GM18519 (cell line): ENCODE results near the gene TIMMDC1.
A peak's percentile ranks its signal among the peaks of the same experiment; 100 is the strongest.

Experiments
- ATAC-seq: cut with Tn5 transposase; IDR thresholded peaks from one replicate; pipeline ENCODE4 v1.9.1; 2021; ENCODE audit warnings: mild to moderate bottlenecking, moderate library complexity; ENCODE audit not compliant: unreplicated experiment, low FRiP score

TIMMDC1 gene, protein sequence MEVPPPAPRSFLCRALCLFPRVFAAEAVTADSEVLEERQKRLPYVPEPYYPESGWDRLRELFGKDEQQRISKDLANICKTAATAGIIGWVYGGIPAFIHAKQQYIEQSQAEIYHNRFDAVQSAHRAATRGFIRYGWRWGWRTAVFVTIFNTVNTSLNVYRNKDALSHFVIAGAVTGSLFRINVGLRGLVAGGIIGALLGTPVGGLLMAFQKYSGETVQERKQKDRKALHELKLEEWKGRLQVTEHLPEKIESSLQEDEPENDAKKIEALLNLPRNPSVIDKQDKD

DNA sequence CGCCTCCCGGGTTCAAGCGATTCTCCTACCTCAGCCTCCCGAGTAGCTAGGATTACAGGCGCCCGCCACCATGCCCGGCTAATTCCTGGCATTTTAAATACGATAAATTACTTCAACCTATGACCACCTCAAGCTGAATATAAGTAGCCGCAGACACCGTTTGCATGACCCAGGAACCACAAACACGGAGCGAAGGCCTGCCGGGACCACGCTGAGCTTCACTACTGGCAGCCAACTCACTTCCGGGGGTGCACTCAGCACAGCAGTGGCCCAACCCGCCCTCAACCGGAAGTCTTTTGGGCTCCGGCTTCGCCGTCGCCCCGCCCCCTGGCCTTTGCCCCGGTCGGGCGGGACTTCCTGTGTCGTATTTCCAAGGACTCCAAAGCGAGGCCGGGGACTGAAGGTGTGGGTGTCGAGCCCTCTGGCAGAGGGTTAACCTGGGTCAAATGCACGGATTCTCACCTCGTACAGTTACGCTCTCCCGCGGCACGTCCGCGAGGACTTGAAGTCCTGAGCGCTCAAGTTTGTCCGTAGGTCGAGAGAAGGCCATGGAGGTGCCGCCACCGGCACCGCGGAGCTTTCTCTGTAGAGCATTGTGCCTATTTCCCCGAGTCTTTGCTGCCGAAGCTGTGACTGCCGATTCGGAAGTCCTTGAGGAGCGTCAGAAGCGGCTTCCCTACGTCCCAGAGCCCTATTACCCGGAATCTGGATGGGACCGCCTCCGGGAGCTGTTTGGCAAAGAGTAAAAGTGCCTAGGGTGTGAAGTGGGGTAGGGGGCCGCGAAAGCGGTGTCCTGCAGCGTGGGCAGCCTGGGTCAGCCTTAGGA lies at the start of gene TIMMDC1:
TIMMDC1 (plus strand) TSS at position 362 of the 826 bp plus-strand sequence; CDS start at position 549, 187 bp downstream.
- peak; percentile 94 for ATAC-seq

DNA sequence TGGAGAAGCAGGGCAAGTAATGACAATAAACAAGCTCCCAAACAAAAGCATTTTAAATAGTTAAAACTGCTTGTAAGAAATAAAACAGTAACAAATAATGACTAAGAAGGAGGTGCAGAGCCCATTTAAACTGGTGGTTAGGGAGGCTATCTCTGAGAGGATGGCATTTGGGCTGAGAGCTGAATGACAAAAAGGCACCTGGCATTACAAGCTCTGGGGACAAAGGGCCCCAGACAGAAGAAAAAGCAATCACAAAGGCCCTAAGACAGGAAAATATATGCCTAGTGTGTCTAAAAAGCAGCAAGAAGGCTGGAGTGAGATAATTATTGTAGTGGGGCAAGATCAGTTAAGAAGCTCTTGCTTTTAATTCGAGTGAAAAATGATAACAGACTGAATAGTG lies 44.5 kb upstream of the TIMMDC1 start:
- ATAC-seq: no peak

DNA sequence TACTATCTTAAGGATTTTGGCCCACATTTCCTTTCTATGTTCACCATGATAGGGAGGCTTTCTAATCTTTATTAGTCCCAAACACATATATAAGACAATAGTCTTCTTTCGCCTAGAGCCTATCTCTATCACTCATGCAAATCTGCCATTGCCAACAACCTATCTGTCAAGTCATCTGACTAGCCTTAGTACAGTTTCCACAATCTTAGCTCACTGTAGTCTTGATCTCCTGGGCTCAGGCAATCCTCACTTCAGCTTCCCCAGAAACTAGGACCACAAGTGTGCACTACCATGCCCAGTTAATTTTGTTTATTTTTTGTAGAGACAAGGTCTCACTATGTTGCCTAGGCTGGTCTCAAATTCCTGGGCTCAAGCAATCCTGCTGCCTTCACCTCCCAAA lies 41.9 kb upstream of the TIMMDC1 start:
- ATAC-seq: no peak

DNA sequence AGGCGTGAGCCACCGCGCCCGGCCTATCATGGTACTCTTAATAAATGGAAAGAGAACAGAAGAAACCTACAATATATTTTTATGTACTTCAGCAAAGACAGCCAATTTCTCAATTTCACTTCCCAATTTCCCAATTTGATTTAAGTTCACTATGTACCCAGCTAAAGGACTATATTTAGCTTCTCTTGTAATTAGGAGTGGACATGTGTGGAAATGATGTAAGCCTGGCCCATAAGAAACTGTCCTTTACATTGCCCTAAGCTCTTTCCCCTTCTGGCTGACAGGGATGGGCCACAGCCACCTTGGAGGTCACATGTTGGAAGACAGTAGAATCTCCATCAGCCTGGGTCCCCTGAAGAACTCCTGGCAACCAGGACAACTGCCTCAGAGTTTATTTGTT lies 41.1 kb upstream of the TIMMDC1 start:
- ATAC-seq: no peak

DNA sequence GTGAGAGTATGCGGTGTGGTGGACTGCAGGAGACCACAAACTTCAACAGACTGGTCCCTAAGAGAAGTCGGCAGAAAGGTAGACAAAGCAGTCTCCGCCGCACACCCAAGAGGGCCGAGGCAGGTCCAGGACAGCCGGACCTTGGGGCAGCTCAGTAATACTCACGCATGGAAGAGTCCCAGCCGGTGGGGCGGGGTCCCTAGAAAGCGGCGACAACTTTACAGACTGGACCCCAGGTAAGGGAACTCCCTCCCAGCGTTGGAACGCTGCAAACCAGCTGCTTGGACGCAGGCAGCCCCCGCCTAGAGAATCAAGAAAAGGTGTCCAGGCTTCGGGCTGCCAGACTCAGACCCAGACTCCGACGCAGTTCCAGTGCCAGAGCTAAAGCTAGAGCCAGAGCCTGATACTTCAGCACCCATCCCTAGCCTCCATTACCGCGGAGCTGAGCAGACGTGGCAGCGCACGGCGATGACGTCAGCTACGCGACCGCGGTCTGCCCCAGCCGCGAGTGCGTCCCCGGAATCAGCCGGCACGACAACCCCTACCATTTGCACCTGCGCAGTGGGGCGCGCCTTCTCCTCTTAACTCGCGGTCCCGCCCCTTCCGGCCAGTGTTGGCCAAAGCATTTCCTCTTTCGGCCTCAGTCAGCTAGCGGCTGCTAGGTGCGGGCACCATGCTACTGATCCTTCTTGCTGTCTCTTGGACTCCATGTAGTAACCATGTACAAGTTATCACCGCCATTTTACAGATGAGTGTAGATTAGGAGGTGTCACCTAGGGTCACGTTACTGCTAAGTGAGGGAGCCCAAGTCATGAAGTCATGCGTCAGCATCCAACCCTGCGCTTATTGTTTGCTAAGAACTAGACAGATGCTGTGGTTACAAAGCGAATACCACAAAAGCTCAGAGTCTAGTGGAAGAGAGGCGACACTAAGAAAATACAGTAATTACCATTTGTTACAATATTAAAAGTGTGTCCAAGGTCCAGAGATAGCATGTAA lies 34.9 kb upstream of the TIMMDC1 start, which contains the start of gene TMEM39A:
TMEM39A (minus strand) TSS at position 445 of the 999 bp plus-strand sequence. CDS start 1,541 bp downstream, outside the sequence.
- ATAC-seq: peak; percentile 92

DNA sequence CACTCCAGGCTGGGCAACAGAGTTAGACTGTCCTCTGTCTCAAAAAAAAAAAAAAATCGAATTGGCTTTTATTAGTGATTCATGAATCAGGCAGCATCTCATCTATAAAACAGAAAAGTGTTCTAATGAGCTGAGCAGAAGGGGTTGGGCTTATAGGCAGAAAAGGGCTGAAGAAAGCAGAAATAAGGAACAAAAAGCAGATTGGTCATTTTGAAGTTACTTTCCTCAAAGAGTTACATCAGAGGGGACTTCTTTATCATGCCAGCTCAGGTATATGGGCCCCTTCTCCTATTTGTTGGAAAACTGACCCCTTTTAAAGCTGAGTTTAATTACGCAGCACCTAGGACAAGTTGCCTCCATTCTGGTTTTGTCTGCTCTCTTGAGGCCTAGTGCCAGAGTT lies 30.3 kb upstream of the TIMMDC1 start:
- no peak for ATAC-seq

DNA sequence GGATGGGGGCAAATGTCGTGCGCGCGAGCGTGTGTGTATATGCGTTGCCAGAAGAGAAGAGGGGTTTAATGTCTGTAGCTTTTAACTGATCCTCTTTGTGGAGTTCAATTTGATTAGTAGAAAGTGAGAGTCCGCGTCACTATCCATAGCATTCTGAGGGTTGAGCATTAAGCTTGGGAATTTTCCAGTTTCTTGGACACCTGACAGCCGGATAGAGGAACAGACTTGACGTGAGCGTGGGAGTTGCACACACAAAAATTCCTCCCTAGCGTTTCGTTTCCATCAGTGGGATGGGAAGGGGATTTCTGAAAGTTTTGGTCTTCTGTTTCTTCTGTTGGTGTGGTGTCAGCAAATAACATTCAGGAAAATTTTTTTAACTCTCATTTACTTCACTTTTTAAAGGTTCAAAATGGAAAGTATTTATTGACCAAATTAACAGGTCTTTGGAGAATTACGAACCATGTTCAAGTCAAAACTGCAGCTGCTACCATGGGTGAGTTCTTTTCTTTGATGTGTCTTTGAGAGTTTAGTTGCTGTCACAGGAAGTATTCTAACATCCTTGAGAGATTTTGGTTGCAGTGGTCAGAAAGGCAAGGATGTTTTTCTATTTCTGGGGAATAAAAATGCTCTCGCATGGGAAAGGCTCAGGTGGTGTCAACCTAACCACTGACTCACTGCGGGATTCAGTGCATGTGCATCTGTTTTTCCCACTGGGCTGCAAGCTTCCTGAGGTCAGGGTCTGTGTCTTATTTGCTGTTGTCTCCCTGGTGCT lies 28.7 kb upstream of the TIMMDC1 start:
- no peak for ATAC-seq

DNA sequence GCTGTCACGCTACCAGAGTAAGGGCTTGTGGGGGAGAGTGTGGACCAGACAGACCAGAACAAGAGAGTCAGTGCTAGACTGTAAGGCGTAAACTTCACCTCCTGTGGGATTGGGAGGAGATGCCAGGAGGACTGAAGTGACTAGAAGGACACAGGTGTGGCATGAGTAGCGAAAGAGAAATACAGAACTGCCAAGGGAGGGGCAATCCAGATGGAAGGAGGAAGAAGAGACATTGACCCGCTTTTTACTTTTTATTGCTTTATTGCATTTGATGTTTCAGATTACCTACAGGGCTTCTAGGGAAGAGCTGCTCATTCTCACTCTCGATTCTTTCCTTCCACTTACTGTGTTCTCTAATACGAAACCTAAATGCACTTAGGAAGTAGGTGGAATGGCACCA lies 27.5 kb upstream of the TIMMDC1 start:
- ATAC-seq: no peak

DNA sequence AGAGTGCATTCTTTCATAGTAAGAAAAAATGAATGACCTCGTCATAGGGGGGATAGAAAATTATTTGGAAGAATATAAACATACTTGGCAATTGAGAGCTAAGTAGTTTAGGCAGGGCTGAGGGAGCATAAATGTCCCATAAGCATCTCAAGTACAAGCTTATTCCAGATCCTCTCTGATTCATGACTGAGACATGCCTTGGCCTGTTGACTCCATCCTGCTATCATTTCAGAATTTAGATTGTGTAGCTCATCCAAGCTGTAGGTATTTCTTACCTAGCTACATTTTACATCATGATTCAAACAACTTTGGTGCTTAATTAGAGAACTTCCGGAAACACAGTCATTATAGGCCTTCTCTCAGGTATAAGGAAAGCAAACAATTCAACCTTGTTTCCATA lies 17.3 kb upstream of the TIMMDC1 start:
- ATAC-seq: no peak

DNA sequence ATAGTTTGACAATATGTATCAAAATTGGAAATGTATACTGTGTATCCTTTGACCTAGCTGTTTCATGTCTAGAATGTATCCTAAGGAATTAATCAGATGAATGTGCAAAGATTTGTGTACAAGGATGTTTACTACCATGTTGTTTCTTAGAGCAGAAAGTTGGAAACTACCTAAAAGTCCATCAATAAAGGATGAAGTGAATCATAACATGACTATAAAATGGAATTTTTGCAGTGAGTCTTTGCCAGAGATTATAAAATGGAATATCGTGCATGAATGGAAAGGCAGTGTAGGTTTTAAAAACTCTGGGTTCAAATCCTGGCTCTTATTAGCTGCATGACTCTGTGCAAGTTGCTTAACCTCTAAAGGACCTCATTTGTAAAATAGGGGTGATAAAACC lies 15.2 kb upstream of the TIMMDC1 start:
- no peak for ATAC-seq

DNA sequence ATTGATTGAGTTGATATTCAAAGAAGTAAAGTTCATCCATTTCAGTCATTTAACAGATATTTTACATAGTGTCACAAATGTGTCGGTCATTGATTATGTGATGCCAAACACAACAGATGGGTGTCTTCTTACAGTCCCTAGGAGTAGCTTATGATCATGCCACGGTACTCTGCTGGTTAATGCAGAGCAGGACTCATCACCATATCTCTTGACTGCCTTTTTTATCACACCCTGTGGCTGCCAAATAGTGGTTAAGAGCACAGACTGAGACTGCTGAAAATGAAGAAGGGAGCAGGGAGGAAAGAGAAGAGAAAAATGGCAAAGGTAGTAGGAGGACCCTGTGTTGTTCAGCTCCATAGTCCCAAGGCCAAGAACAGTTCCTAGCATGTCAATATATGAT lies 12.8 kb upstream of the TIMMDC1 start:
- ATAC-seq: no peak

DNA sequence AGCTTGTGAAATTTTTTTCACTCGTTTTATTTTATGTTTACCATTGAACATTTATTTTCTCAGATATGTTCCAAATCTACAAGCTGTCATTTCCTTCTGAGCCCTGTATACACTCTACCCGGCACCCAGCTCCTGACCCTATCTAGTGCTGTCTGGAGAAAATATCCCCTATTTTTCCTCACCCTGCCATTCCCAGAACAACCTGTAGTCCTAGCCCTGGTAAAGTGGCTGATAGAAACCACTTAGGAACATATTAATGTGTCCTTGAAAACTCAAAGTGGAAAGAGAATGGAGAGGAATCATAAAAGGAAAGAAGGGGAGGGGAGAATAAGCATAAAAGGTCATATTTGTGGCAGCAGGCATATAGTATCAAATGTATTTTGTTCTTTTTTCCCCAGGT lies 8.2 kb upstream of the TIMMDC1 start:
- no peak for ATAC-seq

DNA sequence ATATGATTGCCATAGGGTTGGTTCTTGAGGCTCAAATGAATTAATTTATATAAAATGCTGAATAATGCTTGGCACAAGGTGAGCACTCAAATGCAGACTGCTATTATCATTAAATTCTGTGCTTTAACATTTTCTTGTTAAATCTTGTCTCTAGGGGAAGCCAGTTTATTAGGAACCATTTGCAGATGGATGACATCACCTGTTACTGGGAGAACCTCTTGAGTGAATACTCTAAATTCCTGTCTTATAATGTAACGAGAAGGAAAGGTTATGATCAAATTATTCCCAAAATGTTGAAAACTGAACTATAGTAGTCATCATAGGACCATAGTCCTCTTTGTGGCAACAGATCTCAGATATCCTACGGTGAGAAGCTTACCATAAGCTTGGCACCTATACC lies 6.2 kb upstream of the TIMMDC1 start:
- no peak for ATAC-seq

DNA sequence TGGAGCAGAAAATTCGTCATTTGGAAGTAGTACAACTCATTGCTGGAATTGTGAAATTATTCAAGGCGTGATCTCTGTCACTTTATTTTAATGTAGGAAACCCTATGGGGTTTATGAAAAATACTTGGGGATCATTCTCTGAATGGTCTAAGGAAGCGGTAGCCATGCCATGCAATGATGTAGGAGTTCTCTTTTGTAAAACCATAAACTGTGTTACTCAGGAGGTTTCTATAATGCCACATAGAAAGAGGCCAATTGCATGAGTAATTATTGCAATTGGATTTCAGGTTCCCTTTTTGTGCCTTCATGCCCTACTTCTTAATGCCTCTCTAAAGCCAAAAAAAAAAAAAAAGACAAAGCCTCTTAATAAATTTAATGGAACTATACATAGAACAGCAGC lies 5.5 kb upstream of the TIMMDC1 start:
- ATAC-seq: no peak

DNA sequence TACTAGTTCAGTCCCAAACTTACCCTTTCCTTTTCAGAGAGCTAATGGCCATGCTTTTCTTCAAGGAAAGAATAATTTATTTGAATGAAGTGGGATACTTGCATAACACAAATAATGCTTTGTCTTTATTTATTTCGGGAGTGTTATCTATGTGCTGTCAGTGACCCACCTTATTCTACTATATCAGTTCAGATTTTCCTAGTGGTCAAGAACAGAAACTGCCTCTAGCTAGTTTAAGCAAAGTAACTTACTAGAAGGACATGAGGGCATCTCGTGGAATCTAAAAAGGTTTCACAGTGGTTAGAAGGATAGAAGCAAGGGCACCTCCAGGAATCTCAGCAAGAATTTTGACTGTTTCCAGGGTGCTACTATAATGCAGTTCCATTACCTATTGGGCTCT lies 3.8 kb upstream of the TIMMDC1 start:
- no peak for ATAC-seq

DNA sequence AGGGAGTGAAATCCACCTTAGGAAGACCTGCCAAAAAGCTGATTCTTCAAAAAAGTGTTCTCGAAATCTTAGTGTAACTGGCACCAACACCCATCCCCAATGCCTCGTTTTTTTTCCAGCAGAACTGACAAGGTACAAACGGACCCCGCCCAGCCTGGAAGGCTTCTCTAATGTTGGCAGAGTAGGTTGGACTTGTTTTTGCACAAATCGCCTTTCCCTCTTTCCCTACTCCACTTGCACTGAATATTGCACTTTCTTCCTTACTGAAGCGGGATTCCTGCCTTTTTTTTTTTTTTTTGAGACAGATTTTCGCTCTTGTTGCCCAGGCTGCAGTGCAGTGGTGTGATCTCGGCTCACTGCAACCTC lies 544 bp upstream of the TIMMDC1 start:
- no peak for ATAC-seq

DNA sequence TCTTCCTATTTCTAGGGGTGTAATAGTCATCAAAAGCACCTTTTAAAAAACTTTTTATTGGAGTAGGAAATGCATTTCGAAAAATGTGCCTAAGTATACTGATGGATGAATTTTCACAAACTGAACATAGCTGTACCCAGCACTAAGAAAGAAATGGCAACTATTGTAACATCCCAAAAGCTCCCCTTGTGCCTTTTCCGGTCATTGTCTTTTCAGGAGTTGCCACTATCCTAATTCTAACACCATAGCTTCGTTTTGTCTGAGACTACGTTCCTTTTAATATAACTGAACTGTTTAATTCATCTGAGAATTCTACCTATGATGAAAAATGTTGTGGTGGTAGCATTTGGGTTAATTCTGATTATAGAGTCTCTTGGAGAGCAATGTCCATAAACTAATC lies 1.9 kb downstream of the TIMMDC1 start:
- ATAC-seq: no peak

DNA sequence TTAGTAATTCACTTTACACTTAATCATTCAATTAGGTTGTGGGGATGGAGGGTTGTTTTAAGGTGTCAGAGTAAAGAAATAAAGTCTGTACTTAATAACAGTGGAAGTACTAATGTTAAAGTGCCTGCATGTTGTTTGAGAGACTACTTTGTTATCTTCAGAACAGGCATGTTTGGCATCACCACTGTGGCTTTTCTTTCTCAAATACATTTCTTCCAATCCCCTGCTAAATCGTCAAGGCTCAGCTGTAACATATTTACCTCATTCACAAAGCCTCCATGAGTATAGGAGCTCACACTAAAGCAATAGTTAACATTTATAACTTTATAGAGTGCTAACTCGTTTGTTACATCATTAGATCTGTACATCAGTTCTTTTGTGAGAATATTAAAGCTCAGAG lies 2.6 kb downstream of the TIMMDC1 start:
- no peak for ATAC-seq

DNA sequence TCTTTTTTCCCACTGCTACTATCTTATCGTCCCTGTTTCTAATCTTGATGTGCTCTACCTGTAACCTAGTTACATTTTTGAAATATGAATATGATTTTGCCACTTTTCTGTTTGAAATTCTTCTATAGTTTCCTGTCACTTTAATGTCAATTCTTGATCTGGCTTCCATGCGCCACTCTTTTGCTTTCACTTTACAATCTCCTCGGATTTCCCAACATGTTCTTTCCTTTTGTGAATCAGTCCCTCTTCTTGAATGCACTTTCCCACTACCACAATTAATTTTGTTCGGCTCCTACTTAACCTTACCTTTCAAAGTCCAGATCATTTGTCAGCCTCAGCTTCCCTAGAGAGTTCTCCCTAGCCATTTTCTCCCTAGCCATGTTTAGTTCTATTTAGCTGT lies 8.3 kb downstream of the TIMMDC1 start:
- ATAC-seq: no peak

DNA sequence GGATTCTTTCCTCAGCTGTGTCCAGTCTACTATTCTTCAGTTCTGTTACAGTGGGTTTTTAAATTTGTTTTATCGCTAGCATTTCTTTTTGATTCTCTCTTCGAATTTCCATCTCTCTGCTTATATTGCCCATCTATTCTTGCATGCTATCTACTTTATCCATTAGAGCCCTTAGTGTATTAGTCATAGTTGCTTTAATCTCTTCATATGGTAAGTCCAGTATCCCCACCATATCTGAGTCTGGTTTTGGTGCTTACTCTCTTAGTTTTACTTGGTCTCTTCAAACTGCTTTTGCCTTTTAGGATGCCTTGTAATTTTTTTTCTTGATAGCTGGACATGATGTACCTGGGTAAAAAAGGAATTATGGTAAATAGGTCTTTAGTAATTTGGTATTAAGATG lies 9.1 kb downstream of the TIMMDC1 start:
- no peak for ATAC-seq
